T-helper 1 cell treated with Interleukin-12 subunit alpha and Interleukin-12 subunit beta and Interleukin-4 antibody, amounts not matched to agents 30 ng/mL and 1 ng/mL, for 36 hours (primary cell): Measurements from ENCODE around the gene DYNLT2B. TPM values are rescaled to one million over a fixed set of nuclear protein-coding genes. Genes with fewer than 3 reads are reported as not detected.
"Not testable (repeated sequence)": the region's sequence is repeated elsewhere in the genome, so short reads cannot be mapped to it uniquely, and the experiment has no call there.

Experiments
- intact Hi-C: fragments of 100-400 bp; cut with micrococcal nuclease; formaldehyde crosslinking; loops from one replicate; pipeline ENCODE4 v1.15.1; 2024
- total RNA-seq: library from RNA; stranded (reverse); gene quantifications from 2 replicates; pipeline ENCODE4 v1.2.3, GENCODE V29; 2022

DYNLT2B gene
- total RNA-seq: 17.2 and 17.8 TPM in 2 replicates

- intact Hi-C loops: loop anchor here (1.0 to 10.0 kb wide), 11 partner anchors 31 to 624 kb away; partner anchors contain the start of genes CEP19, FBXO45, NCBP2 and PCYT1A
Observed at GRCh38 chr3:196317687-196318467, at the start of gene DYNLT2B. Gene DYNLT2B, minus strand, starts transcription at chr3:196318240. Its CDS starts 88 bp downstream, at chr3:196318152.

GRCh38 chr3:196365736-196366135 lies 47.7 kb upstream of the DYNLT2B start:
- intact Hi-C loops: no loop called here

GRCh38 chr3:196360586-196360985 lies 42.5 kb upstream of the DYNLT2B start:
- intact Hi-C loops: no loop called here

GRCh38 chr3:196358540-196358939 lies 40.5 kb upstream of the DYNLT2B start:
- intact Hi-C loops: loop anchor here (5.0 kb wide), 1 partner anchor 41 kb away; the partner anchor contains the start of gene DYNLT2B

GRCh38 chr3:196357905-196358304 lies 39.9 kb upstream of the DYNLT2B start:
- intact Hi-C loops: loop anchor here (5.0 kb wide), 1 partner anchor 41 kb away; the partner anchor contains the start of gene DYNLT2B

- intact Hi-C loops: loop anchor here (5.0 kb wide), 1 partner anchor 39 kb away; the partner anchor contains the start of gene DYNLT2B
Observed at GRCh38 chr3:196356556-196356955, 38.5 kb upstream of the DYNLT2B start.

GRCh38 chr3:196355668-196356067 lies 37.6 kb upstream of the DYNLT2B start:
- intact Hi-C loops: loop anchor here (5.0 kb wide), 1 partner anchor 38 kb away; the partner anchor contains the start of gene DYNLT2B

GRCh38 chr3:196354132-196354531 lies 36.1 kb upstream of the DYNLT2B start:
- intact Hi-C loops: no loop called here

- intact Hi-C loops: no loop called here
Observed at GRCh38 chr3:196351541-196351940, 33.5 kb upstream of the DYNLT2B start.

GRCh38 chr3:196350067-196350466 lies 32.0 kb upstream of the DYNLT2B start:
- intact Hi-C loops: no loop called here

- intact Hi-C loops: no loop called here
Observed at GRCh38 chr3:196348698-196349097, 30.7 kb upstream of the DYNLT2B start.

- intact Hi-C loops: no loop called here
Observed at GRCh38 chr3:196344663-196345062, 26.6 kb upstream of the DYNLT2B start.

- intact Hi-C loops: not testable (repeated sequence)
Observed at GRCh38 chr3:196343917-196344316, 25.9 kb upstream of the DYNLT2B start.

GRCh38 chr3:196341137-196341536 lies 23.1 kb upstream of the DYNLT2B start:
- intact Hi-C loops: no loop called here

- intact Hi-C loops: no loop called here
Observed at GRCh38 chr3:196340466-196340865, 22.4 kb upstream of the DYNLT2B start.

- intact Hi-C loops: no loop called here
Observed at GRCh38 chr3:196339493-196340254, 21.6 kb upstream of the DYNLT2B start.

GRCh38 chr3:196339044-196339443 lies 21.0 kb upstream of the DYNLT2B start:
- intact Hi-C loops: no loop called here

- intact Hi-C loops: no loop called here
Observed at GRCh38 chr3:196336319-196337145, 18.5 kb upstream of the DYNLT2B start.

- intact Hi-C loops: no loop called here
Observed at GRCh38 chr3:196335503-196335948, 17.5 kb upstream of the DYNLT2B start.

- intact Hi-C loops: no loop called here
Observed at GRCh38 chr3:196334982-196335381, 16.9 kb upstream of the DYNLT2B start.

- intact Hi-C loops: no loop called here
Observed at GRCh38 chr3:196332168-196332567, 14.1 kb upstream of the DYNLT2B start.
